Upper lobe of left lung (tissue), 4 donors: ENCODE measurements around the gene SRRM4.

Experiments used
- CTCF ChIP-seq, 6 experiments: fragments of 450-650 bp in 4 of 6; fragments of 200-600 bp in 2 of 6; sonication (generic) in 2 of 6; IDR thresholded peaks; one replicate each; pipeline ENCODE4 v1.5.1; 2016 to 2019; ENCODE audit warnings: antibody characterized with exemption in 6 of 6
- EP300 ChIP-seq, 4 donors: sonication (generic); formaldehyde crosslinking; IDR thresholded peaks; one replicate each; pipeline ENCODE4 v1.5.1; 2017; ENCODE audit warnings: antibody characterized with exemption in 4 of 4, control low read depth in 2 of 4
- POLR2A ChIP-seq, 4 donors: fragments of 450-650 bp; IDR thresholded peaks; one replicate each; pipeline ENCODE4 v1.5.1; 2016 to 2017; ENCODE audit warnings: antibody characterized with exemption in 4 of 4, mild to moderate bottlenecking in 2 of 4
- POLR2AphosphoS5 ChIP-seq, 2 donors: sonication (generic); formaldehyde crosslinking; IDR thresholded peaks; one replicate each; pipeline ENCODE4 v1.5.1; 2017; ENCODE audit warnings: antibody characterized with exemption in 2 of 2

GRCh38 chr12:118972982-118973381, 8.4 kb upstream of the SRRM4 start:
- no peak for TF ChIP-seq CTCF (IDR thresholded peaks at IDR 0.05)
- no peak for TF ChIP-seq POLR2AphosphoS5 (IDR thresholded peaks at IDR 0.05)
- no peak for TF ChIP-seq POLR2A (IDR thresholded peaks at IDR 0.05)
- no peak for TF ChIP-seq EP300 (IDR thresholded peaks at IDR 0.05)
